NCI-H1105 (cell line): ENCODE results near the gene FRMD4A.
"Not testable (repeated sequence)": the region's sequence is repeated elsewhere in the genome, so short reads cannot be mapped to it uniquely, and the experiment has no call there.

ENCODE experiments used
- DNase-seq: peaks from one replicate; lab custom pipeline; 2025; lab: John Stamatoyannopoulos, UW

The FRMD4A gene

DNA sequence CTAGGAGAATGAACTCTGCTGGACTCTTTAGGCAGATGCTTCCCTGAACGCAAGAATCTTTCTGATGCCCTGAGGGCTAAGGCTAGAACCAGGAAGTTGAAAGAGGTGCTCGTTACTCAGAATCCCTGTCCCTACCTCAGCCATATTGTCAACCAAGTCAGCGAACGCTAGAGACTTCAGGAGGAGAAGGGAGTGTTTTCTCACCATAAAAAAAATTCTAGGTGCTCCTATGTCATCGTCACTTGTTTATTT lies 384.6 kb downstream of the FRMD4A start:
- DNase-seq: no peak

DNA sequence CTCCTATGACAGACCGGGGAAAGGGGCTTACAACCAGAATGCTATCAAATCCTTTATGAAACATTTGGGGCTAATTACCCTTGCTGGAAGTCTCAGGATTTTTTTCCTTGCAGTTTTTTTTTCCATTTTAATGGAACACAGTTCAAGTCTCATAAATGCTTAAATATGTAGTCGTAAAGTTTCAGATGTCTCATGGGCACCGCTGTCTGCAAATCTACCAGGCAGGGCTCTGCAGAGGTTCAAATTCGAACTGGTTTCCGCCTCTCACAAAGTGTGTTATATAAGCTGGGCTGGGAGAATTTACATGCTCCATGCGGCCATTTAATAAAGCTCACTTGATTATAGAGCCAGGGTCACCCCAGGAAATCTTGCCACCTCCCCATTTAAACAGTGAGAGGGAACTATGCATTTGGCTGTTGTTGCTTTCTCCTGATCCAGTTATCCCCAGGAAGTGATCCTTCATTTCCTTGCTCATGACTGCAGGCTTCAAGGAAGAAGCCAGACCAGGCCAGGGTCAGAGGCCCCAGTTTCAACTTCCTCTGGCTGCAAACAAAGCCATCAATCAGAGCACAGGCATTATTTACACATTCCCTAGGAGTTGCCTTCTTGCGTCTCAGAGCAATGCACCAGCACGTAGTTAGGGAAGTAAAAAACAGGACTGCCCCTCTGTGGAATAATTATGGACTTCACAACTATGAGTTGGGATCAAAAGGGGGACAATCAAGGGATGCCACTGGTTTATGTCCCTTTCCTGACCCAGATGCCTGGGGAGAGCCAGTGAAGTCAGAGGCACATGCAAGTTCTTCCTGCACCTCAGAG lies 385.1 kb downstream of the FRMD4A start:
- DNase-seq: no peak

DNA sequence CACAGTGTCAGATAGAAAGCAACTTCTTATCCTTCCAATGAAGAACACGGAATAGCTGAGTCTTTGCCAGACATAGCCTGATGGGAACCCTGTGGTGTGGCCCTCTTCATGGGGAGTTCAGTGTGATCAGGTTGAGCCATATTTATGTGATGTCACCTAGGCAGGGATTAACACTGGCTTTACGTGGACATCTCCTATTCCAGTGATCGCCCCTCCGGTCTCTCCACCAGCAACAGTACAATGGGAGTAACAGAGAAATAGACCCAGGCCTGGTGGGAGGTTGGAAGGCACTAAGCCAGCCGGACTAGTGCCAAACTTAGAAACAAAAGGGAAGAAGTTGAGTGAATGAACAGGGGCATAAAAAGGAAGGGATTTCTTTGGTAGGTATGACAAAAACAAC lies 385.9 kb downstream of the FRMD4A start:
- DNase-seq: no peak

DNA sequence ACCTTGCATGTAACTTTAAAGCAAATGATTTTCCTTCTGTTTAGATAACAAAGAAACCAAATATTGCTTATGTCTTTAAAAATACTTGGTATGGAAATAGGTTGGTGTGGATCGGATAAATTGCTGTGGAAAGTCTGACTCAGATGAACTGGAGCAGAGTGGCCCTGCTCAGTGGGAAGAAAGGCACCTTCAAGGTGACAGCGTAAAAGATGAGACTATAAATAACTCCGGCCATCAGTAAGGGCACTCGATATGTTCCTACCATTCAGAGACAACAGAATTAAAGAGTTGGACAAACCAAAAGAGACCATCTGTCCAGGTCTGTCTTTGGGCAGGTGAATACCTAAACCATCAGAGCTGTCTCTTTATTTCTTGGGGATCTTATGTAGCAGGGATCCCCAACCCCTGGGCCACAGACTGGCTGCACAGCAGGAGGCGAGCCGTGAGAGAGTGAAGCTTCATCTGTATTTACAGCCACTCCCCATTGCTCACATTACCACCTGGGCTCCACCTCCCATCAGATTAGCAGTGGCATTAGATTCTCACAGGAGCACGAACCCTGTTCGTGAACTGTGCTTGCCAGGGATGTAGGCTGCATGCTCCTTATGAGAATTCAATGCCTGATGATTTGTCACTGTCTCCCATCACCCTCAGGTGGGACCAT lies 386.9 kb downstream of the FRMD4A start:
- DNase-seq: no peak

DNA sequence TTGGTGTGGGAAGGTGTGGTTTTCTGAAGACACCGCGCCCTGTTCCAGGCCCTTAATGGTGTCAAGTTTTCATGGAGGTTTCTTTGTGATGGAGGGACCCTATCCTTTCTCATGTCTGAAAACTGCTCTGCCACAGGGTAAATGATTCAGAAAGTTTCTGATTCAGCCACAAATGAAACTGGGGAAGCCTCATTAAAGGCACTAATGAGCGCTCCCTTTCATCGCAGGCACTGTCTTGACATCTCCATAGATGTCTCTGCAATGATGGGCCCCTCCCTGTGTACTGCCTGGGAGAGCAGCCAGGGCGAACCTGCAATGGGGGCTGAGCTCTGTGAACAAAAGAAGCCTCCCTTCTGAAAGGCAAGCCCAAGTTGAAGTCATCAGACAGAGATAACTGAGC lies 388.7 kb downstream of the FRMD4A start:
- no peak for DNase-seq

DNA sequence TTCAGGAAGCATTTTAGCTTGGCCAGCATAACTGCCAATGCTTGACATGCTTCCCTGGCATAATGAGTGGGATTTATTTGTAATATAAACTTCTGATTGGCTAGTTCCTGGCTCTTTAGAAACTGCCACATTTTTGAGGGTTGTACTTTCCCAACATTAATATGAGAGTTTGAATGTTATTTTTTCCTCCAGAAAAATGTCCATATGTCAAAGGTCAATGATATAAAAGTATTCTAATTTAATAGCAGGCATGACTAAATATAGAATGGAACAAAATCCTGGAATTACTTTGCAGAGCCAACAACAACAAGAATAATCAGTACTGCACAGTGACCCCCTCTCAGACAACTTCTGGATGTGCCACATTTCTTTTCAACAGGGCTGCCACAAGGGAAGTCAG lies 391.3 kb downstream of the FRMD4A start:
- no peak for DNase-seq

- DNase-seq: no peak
These were observed 391.8 kb downstream of the FRMD4A start for GRCh38 chr10:13938950-13939349.

DNA sequence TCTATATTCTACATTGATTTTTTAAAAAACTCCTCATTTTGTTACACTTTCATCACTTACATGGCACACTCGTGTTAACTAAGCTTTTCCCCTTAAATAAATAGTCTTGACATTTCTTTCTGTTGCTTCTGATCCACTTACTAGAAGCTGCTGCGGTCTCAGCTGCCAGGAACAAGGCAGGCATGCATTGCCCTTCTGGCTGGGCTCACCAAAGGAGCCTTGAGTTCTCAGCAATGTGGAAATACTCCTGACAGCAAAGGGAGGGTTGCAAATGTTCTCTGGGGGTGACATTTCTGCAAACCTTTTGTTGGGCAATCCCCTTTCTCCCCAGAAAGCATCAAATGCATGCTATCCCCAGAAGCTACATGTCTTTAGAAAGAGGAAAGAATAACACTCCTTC lies 393.9 kb downstream of the FRMD4A start:
- DNase-seq: no peak

GRCh38 chr10:13930120-13930519 lies 400.6 kb downstream of the FRMD4A start:
- no peak for DNase-seq

DNA sequence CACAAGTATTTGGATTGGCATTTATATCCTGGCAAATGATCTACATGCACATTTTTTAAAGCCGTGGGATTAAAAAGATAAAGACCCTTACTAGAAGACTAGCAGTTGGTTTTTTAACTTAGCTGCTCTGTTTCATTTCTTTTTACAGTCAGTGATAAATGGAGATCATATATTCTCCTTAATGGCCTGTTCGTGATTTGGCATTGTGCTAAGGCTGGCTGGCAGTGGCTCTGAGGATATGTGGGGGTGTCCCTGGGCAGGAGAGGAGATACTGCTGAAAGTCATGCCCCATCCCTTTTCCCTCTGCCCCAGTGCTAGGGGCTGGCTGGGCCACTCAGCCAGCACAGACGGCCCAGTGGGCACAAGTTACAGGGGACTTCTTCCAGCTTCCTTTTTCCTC lies 402.3 kb downstream of the FRMD4A start:
- DNase-seq: no peak

DNA sequence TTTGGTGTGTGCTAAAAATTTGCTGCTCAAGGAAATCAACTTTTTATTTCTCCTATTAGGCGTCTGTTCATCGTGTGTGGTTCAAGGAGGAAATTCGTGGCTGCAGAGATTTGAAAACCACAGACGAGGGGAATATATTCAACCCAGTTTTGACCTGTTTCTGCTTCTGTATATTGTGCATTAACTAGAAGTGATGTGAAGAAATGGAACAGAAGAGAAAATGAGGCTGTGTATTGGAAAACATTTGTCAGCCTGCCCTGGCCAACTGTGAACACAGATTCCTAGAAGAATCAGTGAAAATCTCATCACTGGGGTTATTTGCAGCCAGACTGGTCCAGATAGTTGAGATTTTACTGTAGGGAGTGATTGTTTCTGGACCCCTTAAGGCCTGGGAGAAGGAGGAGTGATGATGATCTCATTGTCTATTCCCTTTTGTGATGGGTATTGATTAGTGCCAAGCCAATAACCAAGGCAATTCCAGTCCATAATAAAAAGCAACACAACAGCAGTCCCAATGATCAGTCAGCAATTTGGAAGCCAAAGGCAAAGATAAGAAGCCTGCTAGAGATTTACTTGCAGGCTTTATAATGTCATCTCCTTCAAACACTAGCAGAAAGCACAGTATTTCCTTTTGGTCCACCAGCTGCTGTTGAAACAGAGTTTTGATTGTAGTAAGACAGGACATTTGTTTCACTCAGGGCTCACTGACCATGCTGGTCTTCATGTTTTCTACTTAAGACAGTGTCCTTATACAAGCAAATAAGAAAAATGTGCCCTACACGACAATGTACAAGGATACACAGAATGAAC lies 404.5 kb downstream of the FRMD4A start:
- no peak for DNase-seq

GRCh38 chr10:13924040-13924725 lies 406.5 kb downstream of the FRMD4A start:
- no peak for DNase-seq

DNA sequence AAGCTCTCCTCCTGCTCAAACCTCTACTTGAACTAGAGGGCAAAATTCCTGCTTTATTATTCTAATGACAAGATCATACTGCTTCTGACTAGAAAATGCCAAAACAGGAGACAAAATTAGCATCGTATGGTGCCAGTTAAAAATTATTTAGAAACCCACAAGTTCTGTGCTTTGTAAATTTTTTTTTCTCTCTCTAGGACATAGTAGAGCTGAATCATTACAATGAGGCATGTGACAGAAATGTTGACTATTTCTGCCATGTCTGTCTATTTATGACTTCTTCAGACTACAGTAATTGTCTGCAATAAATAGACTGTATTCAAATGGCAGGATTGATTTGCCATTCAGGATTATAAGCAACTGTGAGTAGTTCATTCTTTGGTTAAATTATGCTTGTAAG lies 408.1 kb downstream of the FRMD4A start:
- no peak for DNase-seq

- DNase-seq: no peak
These were observed 408.8 kb downstream of the FRMD4A start for GRCh38 chr10:13921941-13922340.

GRCh38 chr10:13921131-13921530 lies 409.6 kb downstream of the FRMD4A start:
- not testable (repeated sequence) for DNase-seq

DNA sequence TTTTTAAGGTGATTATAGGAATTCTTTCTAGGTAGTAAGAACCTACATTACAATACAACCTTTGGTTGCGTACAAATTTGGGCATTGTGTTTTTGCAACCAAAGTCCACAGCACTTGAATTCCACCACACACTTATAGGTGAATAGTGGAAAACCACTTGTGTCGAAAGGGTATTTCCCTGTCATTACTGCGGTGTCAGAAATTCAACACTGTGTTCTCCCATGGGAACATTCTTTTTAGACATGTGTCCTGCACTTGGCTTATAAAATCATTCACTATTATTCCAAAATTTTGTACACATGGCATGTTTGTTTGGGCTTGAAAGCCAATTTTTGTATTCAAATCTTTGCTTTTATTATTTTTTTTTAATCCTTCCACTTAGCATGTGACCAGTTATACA lies 410.3 kb downstream of the FRMD4A start:
- DNase-seq: no peak

DNA sequence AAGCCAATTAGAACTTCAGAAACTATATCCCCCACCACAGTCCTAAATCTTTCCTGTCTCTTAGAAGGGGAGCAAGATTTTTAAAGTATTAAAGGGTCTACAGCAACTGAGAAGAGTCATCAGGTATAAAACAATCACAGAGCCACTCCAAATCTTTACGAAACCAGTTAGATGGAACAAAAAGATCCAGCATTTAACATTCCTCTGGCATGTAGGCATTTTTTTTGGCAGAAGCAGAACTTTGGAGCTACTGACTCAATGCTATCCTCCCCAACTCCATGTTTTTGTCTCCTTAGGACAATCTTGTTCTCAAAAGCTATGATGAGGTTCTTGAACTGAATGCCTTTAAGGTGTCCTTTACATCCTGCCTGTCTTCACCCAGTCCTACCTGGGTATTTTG lies 410.7 kb downstream of the FRMD4A start:
- no peak for DNase-seq

DNA sequence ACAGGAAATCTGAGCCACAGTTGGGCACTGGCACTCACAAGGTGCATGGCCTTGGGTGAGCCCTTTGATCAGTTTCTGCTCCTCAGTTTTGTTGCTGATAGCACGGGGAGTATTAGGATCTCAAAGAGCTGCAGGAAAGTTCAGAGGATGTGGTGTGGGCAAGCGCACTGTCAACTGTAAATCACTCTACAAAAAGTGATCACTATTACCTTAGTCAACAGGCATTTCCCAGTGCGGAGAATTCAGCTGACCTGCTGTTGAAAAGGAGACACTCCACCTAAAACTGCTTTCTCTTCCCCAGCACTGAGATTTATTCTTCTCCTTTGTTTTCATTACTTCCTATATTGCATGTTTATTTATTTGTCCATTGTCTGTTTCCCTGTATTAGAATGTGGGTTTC lies 412.9 kb downstream of the FRMD4A start:
- DNase-seq: no peak

- DNase-seq: no peak
These were observed 414.3 kb downstream of the FRMD4A start for GRCh38 chr10:13916384-13916947.

- DNase-seq: no peak
These were observed 415.0 kb downstream of the FRMD4A start for GRCh38 chr10:13915710-13916109.

- DNase-seq: no peak
These were observed 416.8 kb downstream of the FRMD4A start for GRCh38 chr10:13913897-13914296.

DNA sequence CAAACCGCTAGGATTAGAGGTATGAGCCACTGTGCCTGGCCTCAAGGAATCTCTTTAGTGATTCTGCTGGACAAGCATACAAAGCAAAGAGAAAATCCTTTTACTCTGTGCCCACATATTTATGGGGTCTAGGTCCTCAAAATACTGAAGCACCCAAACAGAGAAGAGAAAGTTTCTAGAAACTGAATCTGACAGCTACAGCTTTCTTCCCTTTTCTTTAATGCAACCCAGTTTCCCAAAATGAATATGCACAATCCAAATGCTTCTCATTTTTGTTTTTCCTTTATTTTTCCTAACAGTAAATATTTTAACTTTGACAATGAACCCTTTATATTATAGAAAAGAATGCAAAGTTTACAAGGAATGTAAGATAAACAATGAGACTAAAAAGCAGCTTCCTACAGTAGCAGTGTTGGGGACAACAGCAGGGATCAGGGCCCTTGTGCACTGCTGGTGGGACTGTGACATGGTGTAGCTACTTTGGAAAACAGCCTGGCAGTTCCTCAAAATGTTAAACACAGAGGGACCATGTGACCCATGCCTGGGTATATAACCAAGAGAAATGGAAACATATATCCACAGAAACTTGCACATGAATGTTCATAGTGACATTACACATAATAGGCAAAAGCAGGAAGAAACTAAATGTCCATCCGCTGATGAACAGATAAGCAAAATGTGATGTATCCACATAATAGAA lies 418.8 kb downstream of the FRMD4A start:
- DNase-seq: no peak
